Measurements from ENCODE around the gene FES.
"Not testable (repeated sequence)": the region's sequence is repeated elsewhere in the genome, so short reads cannot be mapped to it uniquely, and the experiment has no call there.

The FES gene

GRCh38 chr15:90883976-90884718 lies at the start of gene FES:
TSS of gene FES (plus strand) at chr15:90884504. CDS start at chr15:90885046, 542 bp downstream.
- DNase-seq (ENCODE audit: low read depth in 2 of 2), result no peak

GRCh38 chr15:90834626-90835025 lies 49.7 kb upstream of the FES start:
- DNase-seq (ENCODE audit: low read depth in 2 of 2), result no peak

- DNase-seq (ENCODE audit: low read depth in 2 of 2), result no peak
These were observed 47.9 kb upstream of the FES start for GRCh38 chr15:90836296-90836871.

GRCh38 chr15:90837094-90837493 lies 47.2 kb upstream of the FES start:
- DNase-seq (ENCODE audit: low read depth in 2 of 2), result no peak

- DNase-seq (ENCODE audit: low read depth in 2 of 2), result peak; percentile 69 to 73
These were observed 46.2 kb upstream of the FES start for GRCh38 chr15:90838139-90838538.

DNA sequence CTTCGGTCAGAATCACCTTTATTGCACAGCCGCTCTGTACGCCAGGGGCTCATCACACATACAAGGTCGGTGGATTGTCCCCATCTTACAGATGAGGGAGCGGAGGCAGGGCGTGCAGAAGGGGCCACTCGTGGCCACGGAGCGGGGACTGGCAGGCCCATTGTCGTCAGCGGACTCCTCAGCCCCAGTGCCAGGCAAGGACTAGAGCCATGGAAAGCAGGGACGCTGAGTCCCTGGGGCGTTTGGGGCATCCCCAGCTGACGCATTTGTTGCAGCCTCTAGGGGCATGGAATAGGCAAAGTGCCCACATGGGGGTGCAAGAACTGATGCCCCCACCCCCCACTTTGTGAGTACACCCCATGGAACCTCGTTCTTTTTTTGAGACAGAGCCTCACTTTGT lies 45.8 kb upstream of the FES start:
- no peak for DNase-seq (ENCODE audit: low read depth in 2 of 2)

DNA sequence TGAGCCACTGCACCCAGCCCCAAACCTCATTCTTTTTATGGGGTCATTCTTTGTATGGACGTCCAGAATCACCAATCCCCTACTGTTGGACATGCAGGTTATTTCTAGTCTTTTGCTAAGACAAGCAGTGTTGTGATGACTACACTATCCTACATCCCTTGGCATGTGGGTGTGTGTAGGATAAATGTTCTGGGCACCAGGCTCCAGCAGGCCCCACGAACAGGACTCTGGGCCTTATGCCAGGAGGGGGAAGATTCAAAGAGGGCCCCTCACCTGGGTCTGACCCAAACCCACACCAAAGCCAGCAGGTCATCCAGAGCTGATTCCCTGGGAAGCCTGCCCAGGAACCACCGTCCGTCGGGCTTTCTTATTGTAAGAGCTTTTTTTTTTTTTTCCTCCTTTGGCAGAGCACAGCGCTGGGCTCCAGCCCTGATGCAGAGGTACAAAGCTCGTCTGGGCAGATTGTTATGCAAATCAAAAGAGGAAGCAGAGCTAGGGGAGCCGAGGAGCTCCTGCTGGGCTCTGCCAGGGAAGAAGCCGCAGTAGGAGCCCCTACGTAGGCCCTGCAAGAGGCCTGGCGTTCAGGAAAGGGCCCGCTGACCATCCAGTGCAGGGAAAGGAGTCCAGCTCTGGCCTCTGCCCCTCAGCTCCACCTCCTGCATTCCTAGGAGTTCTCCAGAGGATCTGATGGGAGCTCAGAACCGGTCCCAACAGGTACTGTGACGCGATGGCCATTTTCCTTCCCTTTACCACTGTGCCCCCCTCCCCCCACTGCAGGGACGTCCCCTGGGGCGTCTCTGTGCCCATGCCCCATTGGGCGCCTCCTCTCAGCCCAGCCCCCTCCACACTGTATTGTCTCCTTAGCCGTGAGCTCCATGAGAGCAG lies 44.9 kb upstream of the FES start:
- no peak for DNase-seq (ENCODE audit: low read depth in 2 of 2)

- no peak for DNase-seq (ENCODE audit: low read depth in 2 of 2)
These were observed 44.0 kb upstream of the FES start for GRCh38 chr15:90840157-90840855.

DNA sequence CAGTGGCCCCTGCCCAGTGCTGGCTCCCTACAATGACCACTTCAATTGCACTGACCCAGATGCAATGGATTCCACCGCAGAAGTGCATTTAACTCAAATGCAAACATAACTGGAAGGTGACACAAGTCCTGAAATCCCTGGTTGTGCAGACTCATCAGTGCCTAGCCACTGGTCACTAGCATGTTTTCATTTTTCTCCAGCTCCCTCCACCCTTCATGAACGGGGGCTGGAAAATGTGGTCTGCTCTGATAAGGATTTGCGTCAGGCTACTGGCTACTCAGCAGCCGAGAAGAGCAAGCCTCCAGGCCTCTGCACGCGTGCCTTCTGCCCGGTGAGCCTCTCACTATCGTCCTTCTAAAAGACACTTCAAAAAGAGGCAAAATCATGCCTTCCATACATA lies 43.4 kb upstream of the FES start:
- DNase-seq (ENCODE audit: low read depth in 2 of 2), result no peak

- no peak for DNase-seq (ENCODE audit: low read depth in 2 of 2)
These were observed 39.6 kb upstream of the FES start for GRCh38 chr15:90844696-90845095.

GRCh38 chr15:90845201-90845949 lies 38.9 kb upstream of the FES start:
- no peak for DNase-seq (ENCODE audit: low read depth in 2 of 2)

GRCh38 chr15:90849424-90849823 lies 34.9 kb upstream of the FES start:
- DNase-seq (ENCODE audit: low read depth in 2 of 2), result not testable (repeated sequence)

DNA sequence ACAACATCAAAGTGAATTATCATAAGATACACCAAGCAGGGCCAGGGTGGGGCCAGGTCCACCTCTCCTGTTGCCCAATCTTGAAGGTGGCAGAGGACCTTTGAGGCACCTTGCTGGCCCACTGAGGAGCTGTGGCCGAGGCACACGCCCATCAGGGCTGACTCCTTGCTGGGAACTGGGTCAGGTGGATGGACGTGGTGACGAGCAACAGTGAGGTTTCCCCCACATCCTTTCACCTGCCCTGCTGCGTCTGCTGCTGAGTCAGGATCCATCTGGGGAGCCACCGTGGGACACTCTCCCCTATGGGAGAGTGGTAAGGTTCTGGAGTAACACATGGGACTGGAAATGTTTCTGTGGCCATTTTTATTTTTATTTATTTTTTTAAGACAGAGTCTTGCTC lies 33.2 kb upstream of the FES start:
- no peak for DNase-seq (ENCODE audit: low read depth in 2 of 2)

DNA sequence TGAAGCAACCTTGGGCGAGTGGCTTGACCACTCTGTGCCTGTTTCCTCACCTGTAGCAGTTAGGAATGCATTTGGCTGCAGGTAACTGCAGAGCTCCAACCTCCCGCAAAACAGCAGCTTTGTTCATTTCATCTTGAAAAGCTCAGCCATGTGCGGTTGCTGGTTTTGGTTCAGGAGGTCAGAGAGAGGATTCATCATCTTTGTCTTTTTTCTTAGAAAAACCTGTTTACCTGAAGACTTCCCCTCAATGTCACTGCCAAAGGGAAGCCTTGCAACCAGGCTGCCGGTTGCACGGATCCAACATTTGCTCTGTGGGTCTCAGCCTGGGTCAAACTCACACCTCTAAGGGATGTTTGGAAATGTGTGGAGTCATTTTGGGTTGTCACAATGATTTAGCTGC lies 32.4 kb upstream of the FES start:
- no peak for DNase-seq (ENCODE audit: low read depth in 2 of 2)

DNA sequence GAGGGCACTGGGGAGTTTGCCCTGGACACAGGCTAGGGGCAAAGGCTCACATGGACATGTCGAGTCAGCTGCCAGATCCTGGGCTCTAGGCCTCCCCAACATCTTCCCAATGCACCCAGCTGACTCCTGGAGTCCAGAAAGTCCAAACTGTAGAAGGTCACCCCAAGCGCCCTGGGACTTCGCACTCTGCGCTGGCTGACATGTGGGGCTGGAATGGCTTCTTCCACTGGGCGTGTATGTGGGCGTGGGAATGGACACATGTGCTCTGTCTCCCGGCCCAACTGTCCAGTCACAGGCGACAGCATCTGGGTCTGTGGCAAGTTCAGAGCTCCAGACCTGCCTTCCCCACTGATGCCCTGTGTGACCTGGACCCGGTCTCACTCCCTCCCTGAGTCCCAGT lies 29.2 kb upstream of the FES start:
- DNase-seq (ENCODE audit: low read depth in 2 of 2), result no peak

GRCh38 chr15:90857337-90857736 lies 27.0 kb upstream of the FES start:
- DNase-seq (ENCODE audit: low read depth in 2 of 2), result no peak

GRCh38 chr15:90857883-90858443 lies 26.3 kb upstream of the FES start:
- DNase-seq (ENCODE audit: low read depth in 2 of 2), result no peak

- no peak for DNase-seq (ENCODE audit: low read depth in 2 of 2)
These were observed 24.8 kb upstream of the FES start for GRCh38 chr15:90859234-90860131.

GRCh38 chr15:90860450-90860849 lies 23.9 kb upstream of the FES start:
- no peak for DNase-seq (ENCODE audit: low read depth in 2 of 2)

Measured in stimulated activated CD4-positive, alpha-beta T cell treated with anti-CD3 and anti-CD28 coated beads, Interleukin-1b, Interleukin-23, amount 100 ng/mL, for 1 hour (primary cell).